Activated CD8-positive, alpha-beta T cell treated with anti-CD3 and anti-CD28 coated beads for 36 hours (primary cell): ENCODE measurements around the gene CLDND2. TPM values are rescaled to one million over a fixed set of nuclear protein-coding genes. Genes with fewer than 3 reads are reported as not detected.

Experiments
- ATAC-seq: fragments of 200-7000 bp; cut with Tn5 transposase; one replicate; pipeline ENCODE4 v1.10.0; 2021; ENCODE audit warnings: mild to moderate bottlenecking, moderate library complexity
- CTCF ChIA-PET: fragments of 350-600 bp; sonication (Branson Sonifier 250); formaldehyde crosslinking; loops from one replicate; lab custom pipeline; 2021; ENCODE audit warnings: antibody characterized with exemption; lab: Charles Lee
- POLR2A ChIA-PET: fragments of 350-600 bp; sonication (Branson Sonifier 250); formaldehyde crosslinking; loops from one replicate; lab custom pipeline; 2021; ENCODE audit warnings: antibody characterized with exemption; lab: Charles Lee
- DNase-seq: peaks from one replicate; pipeline ENCODE4 v3.0.0-alpha.2; 2020
- H3K27ac Mint-ChIP-seq: one replicate; pipeline ENCODE4 v1.8.0; 2021; ENCODE audit warnings: mild to moderate bottlenecking, mixed read lengths
- H3K27me3 Mint-ChIP-seq: one replicate; pipeline ENCODE4 v1.8.0; 2021; ENCODE audit warnings: mixed read lengths
- H3K36me3 Mint-ChIP-seq: one replicate; pipeline ENCODE4 v1.8.0; 2021; ENCODE audit warnings: low read depth, mixed read lengths
- H3K4me1 Mint-ChIP-seq: one replicate; pipeline ENCODE4 v1.8.0; 2021; ENCODE audit warnings: low read depth, mixed read lengths
- H3K4me3 Mint-ChIP-seq: one replicate; pipeline ENCODE4 v1.8.0; 2021; ENCODE audit warnings: mild to moderate bottlenecking, moderate library complexity, mixed read lengths
- H3K9me3 Mint-ChIP-seq: one replicate; pipeline ENCODE4 v1.8.0; 2021; ENCODE audit warnings: mixed read lengths
- CTCF ChIP-seq: fragments of 200-600 bp; IDR thresholded peaks from one replicate; pipeline ENCODE4 v1.8.0; 2022; ENCODE audit warnings: antibody characterized with exemption, mild to moderate bottlenecking
- intact Hi-C: fragments of 100-400 bp; cut with micrococcal nuclease; formaldehyde crosslinking; loops from one replicate; pipeline ENCODE4 v1.10.0; 2022
- total RNA-seq, 2 experiments: library from RNA; stranded (reverse); gene quantifications; one replicate each; pipeline ENCODE4 v1.2.3, GENCODE V29; 2021

CLDND2 gene
- total RNA-seq, 2 experiments from 2014 or later, result 5.0 to 5.4 TPM

- Mint-ChIP-seq H3K4me3 (no peak overlapping the region), H3K36me3 (peaks cover 42% of the 10 kb centered on the region), H3K27ac (peak overlapping the region; percentile 25), H3K9me3 (no peaks in the 10 kb centered on the region), H3K4me1 (peaks cover 13% of the 10 kb centered on the region), H3K27me3 (no peaks in the 10 kb centered on the region)
- no peak for TF ChIP-seq CTCF
- ChIA-PET POLR2A (interaction anchor here (0.9 kb wide), 1 partner anchor 14 kb away, joined by 3 read pairs; no protein-coding TSS in a partner anchor), CTCF (interaction anchor here (0.7 to 1.6 kb wide), 3 partner anchors 13 to 795 kb away, joined by 3 to 4 read pairs (median 3); no protein-coding TSS in a partner anchor)
- no peak for ATAC-seq
- DNase-seq, result no peak
- intact Hi-C loops, result no loop called here
Measured at GRCh38 chr19:51351266-51351990, 17.4 kb downstream of the CLDND2 start.

DNA sequence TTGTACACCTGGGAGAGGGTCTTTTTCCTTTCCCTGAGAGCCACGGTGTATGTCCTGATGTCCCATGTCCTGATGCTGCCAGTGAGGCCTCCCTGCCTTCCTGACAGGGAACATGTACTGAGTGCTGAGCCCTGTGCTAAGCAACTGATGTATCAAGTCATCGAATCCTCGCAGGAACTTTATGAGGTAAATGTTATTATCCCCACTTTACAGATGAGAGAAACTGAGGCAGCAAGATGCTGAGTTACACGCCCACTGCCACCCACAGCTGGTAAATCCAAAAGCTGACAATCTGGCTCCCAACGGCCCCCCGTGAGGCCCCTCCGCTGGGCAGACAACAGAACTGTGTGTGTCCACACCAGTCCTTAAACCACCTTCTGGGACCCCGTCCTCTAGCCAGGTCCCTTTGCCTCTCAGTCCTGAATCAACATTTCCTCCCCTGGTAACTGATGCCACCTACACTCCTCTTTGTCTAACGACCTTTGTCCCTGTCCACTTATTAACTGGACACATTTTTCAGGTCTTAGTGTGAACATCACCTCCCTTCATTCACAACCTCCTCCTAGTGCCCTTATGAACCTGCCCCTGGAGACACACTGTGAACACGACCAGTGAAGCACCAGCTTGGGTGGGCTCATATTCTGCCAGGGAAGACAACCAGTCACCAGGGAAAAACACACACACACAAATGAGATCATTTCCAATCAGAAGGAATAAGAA, 21.4 kb downstream of the CLDND2 start:
- Mint-ChIP-seq H3K36me3 (peaks cover 31% of the 10 kb centered on the region), H3K4me3 (no peak overlapping the region), H3K4me1 (no peaks in the 10 kb centered on the region), H3K9me3 (no peaks in the 10 kb centered on the region), H3K27ac (no peak overlapping the region), H3K27me3 (no peaks in the 10 kb centered on the region)
- intact Hi-C loops, result no loop called here
- ATAC-seq (no peak), DNase-seq (no peak)
- TF ChIP-seq CTCF, result no peak
- ChIA-PET POLR2A (interaction anchor here (0.8 kb wide), 1 partner anchor 16 kb away, joined by 3 read pairs; no protein-coding TSS in a partner anchor), CTCF (no interaction called here)

DNA sequence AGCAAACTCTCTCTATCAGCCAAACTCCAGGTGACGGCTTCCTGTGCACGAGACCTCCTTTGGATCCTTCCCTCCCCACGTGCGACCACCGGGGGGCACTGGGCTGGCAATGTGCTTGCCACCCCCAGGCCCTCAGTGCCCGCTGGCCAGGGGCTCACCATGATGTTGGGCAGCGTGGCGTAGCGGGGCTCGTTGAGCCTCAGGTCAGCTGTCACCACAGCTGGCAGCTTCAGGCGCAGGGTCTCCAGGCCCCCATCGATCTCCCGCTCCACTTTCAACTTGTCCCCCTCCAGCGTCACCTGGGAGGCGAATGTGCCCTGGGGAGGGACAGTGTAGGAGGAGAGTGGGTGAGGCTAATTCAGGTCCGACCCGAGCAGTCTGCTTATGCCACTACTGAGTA, 22.1 kb downstream of the CLDND2 start:
- Mint-ChIP-seq H3K4me1 (no peaks in the 10 kb centered on the region), H3K4me3 (no peak overlapping the region), H3K27ac (no peak overlapping the region), H3K27me3 (no peaks in the 10 kb centered on the region), H3K36me3 (peaks cover 25% of the 10 kb centered on the region), H3K9me3 (no peaks in the 10 kb centered on the region)
- no peak for TF ChIP-seq CTCF
- CTCF ChIA-PET, result no interaction called here
- DNase-seq, result no peak
- no peak for ATAC-seq
- intact Hi-C loops, result no loop called here
- POLR2A ChIA-PET, result interaction anchor here (0.8 kb wide), 1 partner anchor 17 kb away, joined by 3 read pairs; no protein-coding TSS in a partner anchor

- ATAC-seq (no peak), DNase-seq (no peak)
- H3K27ac Mint-ChIP-seq, result no peak overlapping the region
- CTCF ChIA-PET, result interaction anchor here (1.4 kb wide), 1 partner anchor 20 kb away, joined by 3 read pairs; no protein-coding TSS in a partner anchor
- peaks cover 14% of the 10 kb centered on the region for H3K36me3 Mint-ChIP-seq
- H3K4me3 Mint-ChIP-seq, result no peak overlapping the region
- intact Hi-C loops, result no loop called here
- H3K9me3 Mint-ChIP-seq, result no peaks in the 10 kb centered on the region
- peaks cover 3% of the 10 kb centered on the region for H3K4me1 Mint-ChIP-seq
- H3K27me3 Mint-ChIP-seq, result peaks cover 1% of the 10 kb centered on the region
- POLR2A ChIA-PET, result no interaction called here
- TF ChIP-seq CTCF, result no peak
Measured at GRCh38 chr19:51345076-51345620, 23.7 kb downstream of the CLDND2 start.
